ENCODE data around the gene ATG16L1.

DNA sequence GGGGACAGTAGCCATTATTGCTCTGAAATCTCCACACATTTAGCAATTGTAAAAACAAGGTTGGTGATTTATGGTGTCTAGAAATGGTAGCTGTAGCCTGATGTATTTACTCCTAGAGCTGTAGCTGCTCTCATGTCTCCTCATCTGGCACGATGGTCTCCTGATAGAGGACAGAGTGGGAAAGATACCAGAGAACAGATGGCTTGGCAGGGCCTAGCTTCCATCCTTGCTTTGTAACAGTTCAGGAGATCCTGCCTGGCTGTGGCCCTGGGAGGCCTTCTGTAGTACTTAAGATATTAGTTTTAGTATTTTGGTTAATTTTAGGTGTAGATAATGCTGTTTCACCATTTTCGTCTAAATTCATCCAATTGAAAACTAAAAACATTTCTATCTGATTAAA lies 6.7 kb downstream of the ATG16L1 start:
- TF ChIP-seq, protein P1, sequence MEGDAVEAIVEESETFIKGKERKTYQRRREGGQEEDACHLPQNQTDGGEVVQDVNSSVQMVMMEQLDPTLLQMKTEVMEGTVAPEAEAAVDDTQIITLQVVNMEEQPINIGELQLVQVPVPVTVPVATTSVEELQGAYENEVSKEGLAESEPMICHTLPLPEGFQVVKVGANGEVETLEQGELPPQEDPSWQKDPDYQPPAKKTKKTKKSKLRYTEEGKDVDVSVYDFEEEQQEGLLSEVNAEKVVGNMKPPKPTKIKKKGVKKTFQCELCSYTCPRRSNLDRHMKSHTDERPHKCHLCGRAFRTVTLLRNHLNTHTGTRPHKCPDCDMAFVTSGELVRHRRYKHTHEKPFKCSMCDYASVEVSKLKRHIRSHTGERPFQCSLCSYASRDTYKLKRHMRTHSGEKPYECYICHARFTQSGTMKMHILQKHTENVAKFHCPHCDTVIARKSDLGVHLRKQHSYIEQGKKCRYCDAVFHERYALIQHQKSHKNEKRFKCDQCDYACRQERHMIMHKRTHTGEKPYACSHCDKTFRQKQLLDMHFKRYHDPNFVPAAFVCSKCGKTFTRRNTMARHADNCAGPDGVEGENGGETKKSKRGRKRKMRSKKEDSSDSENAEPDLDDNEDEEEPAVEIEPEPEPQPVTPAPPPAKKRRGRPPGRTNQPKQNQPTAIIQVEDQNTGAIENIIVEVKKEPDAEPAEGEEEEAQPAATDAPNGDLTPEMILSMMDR (IDR thresholded peaks at IDR 0.05 in 4 of 5, conservative IDR thresholded peaks at IDR 0.05 in 1 of 5): no peak
- TF ChIP-seq POLR2A (IDR thresholded peaks at IDR 0.05): no peak

Measured in gastrocnemius medialis (tissue), 4 donors.